Transverse colon (tissue), 3 donors: ENCODE data around the gene BTF3L4.

Experiments used
- CTCF ChIP-seq, 5 experiments: fragments of 200-600 bp in 3 of 5; fragments of 450-650 bp in 2 of 5; sonication (generic) in 3 of 5; IDR thresholded peaks; 1 replicate in 2 of 5; 2 replicates in 3 of 5; pipeline ENCODE4 v1.5.1; 2016 to 2017; ENCODE audit warnings: antibody characterized with exemption in 5 of 5, inconsistent platforms in 3 of 5, mild to moderate bottlenecking in 2 of 5, moderate library complexity in 1 of 5
- EP300 ChIP-seq: sonication (generic); formaldehyde crosslinking; IDR thresholded peaks from one replicate; pipeline ENCODE4 v1.6.1; 2017; ENCODE audit warnings: antibody characterized with exemption, low read depth

DNA sequence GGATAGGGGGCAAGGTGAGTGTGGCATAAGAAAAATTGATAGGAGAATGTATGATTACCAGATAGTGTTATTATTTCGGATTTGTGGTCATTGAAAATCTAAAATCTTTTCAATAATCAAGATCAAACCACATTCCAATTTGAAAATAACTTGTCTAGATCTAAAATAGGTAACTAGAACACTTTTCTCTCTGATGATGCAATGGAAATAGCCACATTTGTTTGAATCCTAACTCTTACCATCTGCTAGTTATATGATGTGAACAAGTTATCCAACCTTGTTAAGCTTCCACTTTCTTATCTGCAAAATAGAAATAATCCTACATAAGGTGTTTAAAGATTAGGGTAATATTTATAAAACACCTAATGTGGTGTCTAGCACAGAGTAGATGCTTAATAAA lies 3.8 kb downstream of the BTF3L4 start:
- TF ChIP-seq CTCF (IDR thresholded peaks at IDR 0.05) (no peak), EP300 (no peak)
